ENCODE results near the gene FHIP1B.

- TF ChIP-seq CTCF (IDR thresholded peaks at IDR 0.05) (no peak), POLR2AphosphoS5 (IDR thresholded peaks at IDR 0.05) (no peak), EP300 (IDR thresholded peaks at IDR 0.05) (no peak), POLR2A (IDR thresholded peaks at IDR 0.05) (no peak)
These were observed 40.3 kb downstream of the FHIP1B start for GRCh38 chr11:6194065-6194581.

Data from suprapubic skin (tissue), 4 donors.